ENCODE data around the gene FGF12.

DNA sequence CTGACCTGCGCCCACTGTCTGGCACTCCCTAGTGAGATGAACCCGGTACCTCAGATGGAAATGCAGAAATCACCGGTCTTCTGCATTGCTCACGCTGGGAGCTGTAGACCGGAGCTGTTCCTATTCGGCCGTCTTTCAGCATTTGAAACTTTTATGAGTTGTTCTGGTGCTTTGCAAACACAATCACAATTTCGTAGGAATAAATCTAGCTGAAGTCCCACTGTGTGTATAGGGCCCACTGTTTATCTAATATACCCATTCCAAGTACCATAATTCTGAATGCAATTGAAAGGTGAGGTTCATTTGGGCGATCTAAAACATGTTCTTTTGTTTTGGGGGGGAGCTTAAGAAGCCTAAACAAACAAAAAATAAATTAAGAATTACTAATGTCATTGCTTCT is 572.1 kb downstream of the FGF12 start:
- TF ChIP-seq, protein P1, sequence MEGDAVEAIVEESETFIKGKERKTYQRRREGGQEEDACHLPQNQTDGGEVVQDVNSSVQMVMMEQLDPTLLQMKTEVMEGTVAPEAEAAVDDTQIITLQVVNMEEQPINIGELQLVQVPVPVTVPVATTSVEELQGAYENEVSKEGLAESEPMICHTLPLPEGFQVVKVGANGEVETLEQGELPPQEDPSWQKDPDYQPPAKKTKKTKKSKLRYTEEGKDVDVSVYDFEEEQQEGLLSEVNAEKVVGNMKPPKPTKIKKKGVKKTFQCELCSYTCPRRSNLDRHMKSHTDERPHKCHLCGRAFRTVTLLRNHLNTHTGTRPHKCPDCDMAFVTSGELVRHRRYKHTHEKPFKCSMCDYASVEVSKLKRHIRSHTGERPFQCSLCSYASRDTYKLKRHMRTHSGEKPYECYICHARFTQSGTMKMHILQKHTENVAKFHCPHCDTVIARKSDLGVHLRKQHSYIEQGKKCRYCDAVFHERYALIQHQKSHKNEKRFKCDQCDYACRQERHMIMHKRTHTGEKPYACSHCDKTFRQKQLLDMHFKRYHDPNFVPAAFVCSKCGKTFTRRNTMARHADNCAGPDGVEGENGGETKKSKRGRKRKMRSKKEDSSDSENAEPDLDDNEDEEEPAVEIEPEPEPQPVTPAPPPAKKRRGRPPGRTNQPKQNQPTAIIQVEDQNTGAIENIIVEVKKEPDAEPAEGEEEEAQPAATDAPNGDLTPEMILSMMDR (IDR thresholded peaks at IDR 0.05) = no peak
- TF ChIP-seq POLR2A (IDR thresholded peaks at IDR 0.05) = no peak
